HL-60 (cell line): Measurements from ENCODE around the gene INPP5E.

Source experiments
- DNase-seq, 2 experiments: peaks; one replicate each; pipeline ENCODE4 v3.0.0-alpha.2; 2010 to 2020; ENCODE audit warnings: low read depth in 1 of 2, low spot score in 1 of 2
- H3K27ac ChIP-seq: fragments of 250-450 bp; sonication (Bioruptor Pico); replicated peaks from 2 replicates; pipeline ENCODE4 v1.5.1; 2020; ENCODE audit warnings: mild to moderate bottlenecking, moderate library complexity
- H3K27me3 ChIP-seq: fragments of 250-450 bp; sonication (Bioruptor Pico); 2 replicates; pipeline ENCODE4 v1.5.1; 2021; ENCODE audit warnings: mild to moderate bottlenecking, moderate library complexity; ENCODE audit not compliant: insufficient read depth, poor library complexity, severe bottlenecking
- H3K4me3 ChIP-seq: replicated peaks from 2 replicates; pipeline ENCODE4 v1.5.1; 2011; ENCODE audit warnings: mild to moderate bottlenecking, control low read depth, low read length; ENCODE audit not compliant: insufficient read depth
- GABPA ChIP-seq: IDR thresholded peaks from 2 replicates; pipeline ENCODE4 v1.6.1; 2012; ENCODE audit warnings: low read depth
- POLR2AphosphoS5 ChIP-seq: IDR thresholded peaks from 2 replicates; pipeline ENCODE4 v1.6.1; 2012; ENCODE audit warnings: low read depth
- SPI1 ChIP-seq: IDR thresholded peaks from 2 replicates; pipeline ENCODE4 v1.6.1; 2012; ENCODE audit warnings: low read depth, mild to moderate bottlenecking, borderline replicate concordance
- TF ChIP-seq, protein P1 (sequence below): IDR thresholded peaks from one replicate; pipeline ENCODE4 v1.5.1; 2011; ENCODE audit warnings: low read length, control low read depth, inconsistent platforms; ENCODE audit not compliant: insufficient read depth
- TF ChIP-seq, protein P2 (sequence below): IDR thresholded peaks from 2 replicates; pipeline ENCODE4 v1.6.1; 2012; ENCODE audit warnings: low read depth; ENCODE audit not compliant: insufficient replicate concordance

The INPP5E gene

DNA sequence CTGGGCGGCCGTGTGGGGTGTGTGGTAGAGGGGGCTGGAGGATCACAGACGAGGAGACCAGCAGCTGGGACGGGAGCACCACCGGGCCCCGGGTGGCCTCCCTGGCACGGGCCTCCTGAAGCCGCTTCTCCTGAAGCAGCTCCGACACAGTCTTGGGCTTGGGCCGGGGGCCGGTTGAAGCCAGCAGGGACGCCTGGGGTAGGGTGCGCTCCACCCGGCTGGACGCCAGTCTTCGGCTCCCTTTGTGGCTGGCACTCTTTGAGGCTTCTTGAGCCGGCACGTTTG, 60.7 kb downstream of the INPP5E start:
- TF ChIP-seq POLR2AphosphoS5 (no peak), SPI1 (no peak), GABPA (no peak)
- TF ChIP-seq, protein P1, sequence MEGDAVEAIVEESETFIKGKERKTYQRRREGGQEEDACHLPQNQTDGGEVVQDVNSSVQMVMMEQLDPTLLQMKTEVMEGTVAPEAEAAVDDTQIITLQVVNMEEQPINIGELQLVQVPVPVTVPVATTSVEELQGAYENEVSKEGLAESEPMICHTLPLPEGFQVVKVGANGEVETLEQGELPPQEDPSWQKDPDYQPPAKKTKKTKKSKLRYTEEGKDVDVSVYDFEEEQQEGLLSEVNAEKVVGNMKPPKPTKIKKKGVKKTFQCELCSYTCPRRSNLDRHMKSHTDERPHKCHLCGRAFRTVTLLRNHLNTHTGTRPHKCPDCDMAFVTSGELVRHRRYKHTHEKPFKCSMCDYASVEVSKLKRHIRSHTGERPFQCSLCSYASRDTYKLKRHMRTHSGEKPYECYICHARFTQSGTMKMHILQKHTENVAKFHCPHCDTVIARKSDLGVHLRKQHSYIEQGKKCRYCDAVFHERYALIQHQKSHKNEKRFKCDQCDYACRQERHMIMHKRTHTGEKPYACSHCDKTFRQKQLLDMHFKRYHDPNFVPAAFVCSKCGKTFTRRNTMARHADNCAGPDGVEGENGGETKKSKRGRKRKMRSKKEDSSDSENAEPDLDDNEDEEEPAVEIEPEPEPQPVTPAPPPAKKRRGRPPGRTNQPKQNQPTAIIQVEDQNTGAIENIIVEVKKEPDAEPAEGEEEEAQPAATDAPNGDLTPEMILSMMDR = no peak
- TF ChIP-seq, protein P2, sequence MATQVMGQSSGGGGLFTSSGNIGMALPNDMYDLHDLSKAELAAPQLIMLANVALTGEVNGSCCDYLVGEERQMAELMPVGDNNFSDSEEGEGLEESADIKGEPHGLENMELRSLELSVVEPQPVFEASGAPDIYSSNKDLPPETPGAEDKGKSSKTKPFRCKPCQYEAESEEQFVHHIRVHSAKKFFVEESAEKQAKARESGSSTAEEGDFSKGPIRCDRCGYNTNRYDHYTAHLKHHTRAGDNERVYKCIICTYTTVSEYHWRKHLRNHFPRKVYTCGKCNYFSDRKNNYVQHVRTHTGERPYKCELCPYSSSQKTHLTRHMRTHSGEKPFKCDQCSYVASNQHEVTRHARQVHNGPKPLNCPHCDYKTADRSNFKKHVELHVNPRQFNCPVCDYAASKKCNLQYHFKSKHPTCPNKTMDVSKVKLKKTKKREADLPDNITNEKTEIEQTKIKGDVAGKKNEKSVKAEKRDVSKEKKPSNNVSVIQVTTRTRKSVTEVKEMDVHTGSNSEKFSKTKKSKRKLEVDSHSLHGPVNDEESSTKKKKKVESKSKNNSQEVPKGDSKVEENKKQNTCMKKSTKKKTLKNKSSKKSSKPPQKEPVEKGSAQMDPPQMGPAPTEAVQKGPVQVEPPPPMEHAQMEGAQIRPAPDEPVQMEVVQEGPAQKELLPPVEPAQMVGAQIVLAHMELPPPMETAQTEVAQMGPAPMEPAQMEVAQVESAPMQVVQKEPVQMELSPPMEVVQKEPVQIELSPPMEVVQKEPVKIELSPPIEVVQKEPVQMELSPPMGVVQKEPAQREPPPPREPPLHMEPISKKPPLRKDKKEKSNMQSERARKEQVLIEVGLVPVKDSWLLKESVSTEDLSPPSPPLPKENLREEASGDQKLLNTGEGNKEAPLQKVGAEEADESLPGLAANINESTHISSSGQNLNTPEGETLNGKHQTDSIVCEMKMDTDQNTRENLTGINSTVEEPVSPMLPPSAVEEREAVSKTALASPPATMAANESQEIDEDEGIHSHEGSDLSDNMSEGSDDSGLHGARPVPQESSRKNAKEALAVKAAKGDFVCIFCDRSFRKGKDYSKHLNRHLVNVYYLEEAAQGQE = no peak
- no peaks in the 10 kb centered on the region for H3K27me3 ChIP-seq
- no peak overlapping the region; the same call in none of the 2 replicates for H3K27ac ChIP-seq
- DNase-seq = no peak
- no peak overlapping the region for H3K4me3 ChIP-seq
